Type B pancreatic cell (in vitro differentiated cells): ENCODE measurements around the gene ZBTB44. TPM values are rescaled to one million over a fixed set of nuclear protein-coding genes. Genes with fewer than 3 reads are reported as not detected.
"Not testable (repeated sequence)": the region's sequence is repeated elsewhere in the genome, so short reads cannot be mapped to it uniquely, and the experiment has no call there.

Experiments
- DNase-seq: peaks from one replicate; pipeline ENCODE4 v3.0.0; 2021; ENCODE audit warnings: mixed read lengths; ENCODE audit not compliant: unreplicated experiment; ENCODE audit errors: extremely low spot score
- H3K27ac Mint-ChIP-seq: 2 replicates; pipeline ENCODE4 v1.8.0; 2021; ENCODE audit warnings: mild to moderate bottlenecking, mixed read lengths
- H3K27me3 Mint-ChIP-seq: 2 replicates; pipeline ENCODE4 v1.8.0; 2021; ENCODE audit warnings: mixed read lengths
- H3K36me3 Mint-ChIP-seq: 2 replicates; pipeline ENCODE4 v1.8.0; 2021; ENCODE audit warnings: mixed read lengths
- H3K4me1 Mint-ChIP-seq: one replicate; pipeline ENCODE4 v1.8.0; 2021; ENCODE audit warnings: mixed read lengths; ENCODE audit not compliant: unreplicated experiment
- H3K4me3 Mint-ChIP-seq: 2 replicates; pipeline ENCODE4 v1.8.0; 2021; ENCODE audit warnings: mild to moderate bottlenecking, mixed read lengths
- H3K9me3 Mint-ChIP-seq: 2 replicates; pipeline ENCODE4 v1.8.0; 2021; ENCODE audit warnings: mixed read lengths
- CTCF ChIP-seq: fragments of 200-600 bp; sonication (generic); conservative IDR thresholded peaks from 2 replicates; pipeline ENCODE4 v1.5.0; 2021; ENCODE audit warnings: antibody characterized with exemption, mild to moderate bottlenecking
- total RNA-seq: library from RNA; stranded (reverse); gene quantifications from 2 replicates; pipeline ENCODE4 v1.2.1, GENCODE V29; 2021; ENCODE audit warnings: low replicate concordance

ZBTB44 gene
- total RNA-seq, 1 donor from 2014 or later: 37.3 TPM

GRCh38 chr11:130234315-130234714 lies 80.4 kb downstream of the ZBTB44 start:
- no peaks in the 10 kb centered on the region for H3K27me3 Mint-ChIP-seq
- peaks cover 13% of the 10 kb centered on the region for H3K36me3 Mint-ChIP-seq
- DNase-seq: no peak
- H3K27ac Mint-ChIP-seq: no peak overlapping the region
- H3K4me3 Mint-ChIP-seq: no peak overlapping the region
- H3K4me1 Mint-ChIP-seq: no peaks in the 10 kb centered on the region
- H3K9me3 Mint-ChIP-seq: no peaks in the 10 kb centered on the region
- no peak for TF ChIP-seq CTCF

- H3K9me3 Mint-ChIP-seq, DNase-seq, H3K4me3 Mint-ChIP-seq, H3K4me1 Mint-ChIP-seq, H3K27me3 Mint-ChIP-seq, H3K27ac Mint-ChIP-seq: not testable (repeated sequence)
- peaks cover 11% of the 10 kb centered on the region for H3K36me3 Mint-ChIP-seq
These were observed 80.8 kb downstream of the ZBTB44 start for GRCh38 chr11:130233888-130234287.

- not testable (repeated sequence) for H3K27me3 Mint-ChIP-seq, DNase-seq, H3K27ac Mint-ChIP-seq, H3K9me3 Mint-ChIP-seq, H3K36me3 Mint-ChIP-seq, H3K4me3 Mint-ChIP-seq, H3K4me1 Mint-ChIP-seq
These were observed 81.2 kb downstream of the ZBTB44 start for GRCh38 chr11:130233486-130233885.

GRCh38 chr11:130227373-130227772 lies 87.3 kb downstream of the ZBTB44 start:
- no peak overlapping the region for H3K4me3 Mint-ChIP-seq
- no peaks in the 10 kb centered on the region for H3K9me3 Mint-ChIP-seq
- no peak for TF ChIP-seq CTCF
- DNase-seq: no peak
- H3K4me1 Mint-ChIP-seq: peaks cover 5% of the 10 kb centered on the region
- no peaks in the 10 kb centered on the region for H3K27me3 Mint-ChIP-seq
- no peaks in the 10 kb centered on the region for H3K36me3 Mint-ChIP-seq
- H3K27ac Mint-ChIP-seq: no peak overlapping the region

- no peak for TF ChIP-seq CTCF
- Mint-ChIP-seq H3K36me3 (no peaks in the 10 kb centered on the region), H3K27me3 (no peaks in the 10 kb centered on the region), H3K4me1 (peaks cover 5% of the 10 kb centered on the region), H3K27ac (no peak overlapping the region), H3K4me3 (no peak overlapping the region), H3K9me3 (no peaks in the 10 kb centered on the region)
- no peak for DNase-seq
These were observed 91.3 kb downstream of the ZBTB44 start for GRCh38 chr11:130223291-130223971.

- Mint-ChIP-seq H3K4me3 (no peak overlapping the region), H3K27me3 (no peaks in the 10 kb centered on the region), H3K4me1 (peaks cover 18% of the 10 kb centered on the region), H3K27ac (no peak overlapping the region), H3K9me3 (no peaks in the 10 kb centered on the region), H3K36me3 (no peaks in the 10 kb centered on the region)
- DNase-seq: no peak
- TF ChIP-seq CTCF: no peak
These were observed 94.2 kb downstream of the ZBTB44 start for GRCh38 chr11:130220311-130221035.
